Measurements from ENCODE around the gene PEX13.

DNA sequence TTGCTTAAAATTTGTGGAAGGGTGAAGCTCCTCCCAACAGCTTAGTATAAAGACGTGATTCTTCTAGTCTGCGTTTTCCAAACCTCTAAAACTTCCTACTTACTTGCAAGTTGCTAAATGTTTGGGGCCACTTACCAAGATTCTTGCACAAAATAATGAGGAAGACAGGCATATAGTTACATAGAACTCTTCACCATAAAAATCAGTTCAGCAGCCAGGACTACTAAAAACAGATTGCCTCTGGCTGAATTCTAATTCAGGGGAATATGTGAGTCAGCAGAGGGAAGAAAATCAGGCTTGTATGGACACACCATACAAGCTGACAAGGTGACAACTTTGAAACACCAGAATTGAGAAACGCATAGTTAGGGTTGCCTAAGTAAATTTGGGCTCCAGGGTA is 2.8 kb upstream of the PEX13 start:
- no peak for TF ChIP-seq GATA3 (IDR thresholded peaks at IDR 0.05; ENCODE audit: low read depth, low read length)
- no peak for TF ChIP-seq GATA2 (IDR thresholded peaks at IDR 0.05; ENCODE audit: low read depth, low read length)

Measured in SH-SY5Y (cell line).